ENCODE measurements around the gene ZNF827.

DNA sequence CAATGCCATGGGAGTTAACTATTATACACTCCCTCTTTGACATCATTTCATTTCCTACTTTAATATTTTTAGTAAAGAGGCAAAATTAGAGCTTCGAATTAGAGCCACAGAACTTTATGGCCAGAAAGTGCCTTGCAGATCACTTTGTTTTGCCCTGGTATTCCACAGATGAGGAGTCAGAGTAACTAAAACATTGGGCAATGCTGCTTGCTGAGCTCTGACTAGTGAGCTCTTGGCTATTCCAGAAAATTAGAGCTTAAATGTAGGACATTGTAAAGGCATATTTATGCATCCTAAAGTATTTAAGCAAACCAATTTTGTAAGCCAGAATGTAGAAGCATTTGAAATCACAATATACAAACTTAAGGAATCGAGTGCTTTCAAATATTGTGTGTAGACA, 6.3 kb upstream of the ZNF827 start:
- TF ChIP-seq TOX (CRISPR knock-in tag; IDR thresholded peaks at IDR 0.05; ENCODE audit: borderline replicate concordance) (no peak), ARNTL (CRISPR knock-in tag; IDR thresholded peaks at IDR 0.05; ENCODE audit: borderline replicate concordance, low read depth) (no peak), ZFP3 (CRISPR knock-in tag; IDR thresholded peaks at IDR 0.05) (no peak), ZFP30 (CRISPR knock-in tag; IDR thresholded peaks at IDR 0.05) (no peak), RARB (CRISPR knock-in tag; IDR thresholded peaks at IDR 0.05) (no peak), CSRNP3 (CRISPR knock-in tag; IDR thresholded peaks at IDR 0.05) (no peak), ZNF70 (CRISPR knock-in tag; IDR thresholded peaks at IDR 0.05) (no peak), CREB5 (CRISPR knock-in tag; IDR thresholded peaks at IDR 0.05; ENCODE audit: low read depth) (no peak), ZC3H10 (CRISPR knock-in tag; IDR thresholded peaks at IDR 0.05) (no peak), ESRRG (CRISPR knock-in tag; IDR thresholded peaks at IDR 0.05) (no peak), PATZ1 (CRISPR knock-in tag; IDR thresholded peaks at IDR 0.05; ENCODE audit: borderline replicate concordance) (no peak), TSHZ2 (CRISPR knock-in tag; IDR thresholded peaks at IDR 0.05) (no peak), ZNF8 (CRISPR knock-in tag; IDR thresholded peaks at IDR 0.05) (no peak), TCF4 (CRISPR knock-in tag; IDR thresholded peaks at IDR 0.05; ENCODE audit: borderline replicate concordance) (no peak)
